Stimulated activated naive CD8-positive, alpha-beta T cell treated with anti-CD3 and anti-CD28 coated beads, Interleukin-15, amount 100 ng/mL, for 72 hours (primary cell): ENCODE data around the gene RNF144B.

Source experiments
- ATAC-seq: fragments of 150-1000 bp; cut with Tn5 transposase; 2 replicates; pipeline ENCODE4 v1.10.0; 2021; ENCODE audit warnings: mild to moderate bottlenecking, moderate library complexity
- DNase-seq, 2 donors: peaks; one replicate each; pipeline ENCODE4 v3.0.0; 2021 to 2022
- H3K27ac Mint-ChIP-seq, 2 donors: one replicate each; pipeline ENCODE4 v1.8.0; 2022; ENCODE audit warnings: mild to moderate bottlenecking in 2 of 2, mixed read lengths in 2 of 2, moderate library complexity in 2 of 2
- H3K27me3 Mint-ChIP-seq: one replicate; pipeline ENCODE4 v1.8.0; 2022; ENCODE audit warnings: mixed read lengths
- H3K4me1 Mint-ChIP-seq: one replicate; pipeline ENCODE4 v1.8.0; 2022; ENCODE audit warnings: mild to moderate bottlenecking, mixed read lengths
- H3K4me3 Mint-ChIP-seq, 2 donors: one replicate each; pipeline ENCODE4 v1.8.0; 2022; ENCODE audit warnings: mild to moderate bottlenecking in 2 of 2, mixed read lengths in 2 of 2, moderate library complexity in 1 of 2
- H3K9me3 Mint-ChIP-seq, 2 donors: one replicate each; pipeline ENCODE4 v1.8.0; 2022; ENCODE audit warnings: mixed read lengths in 2 of 2

The RNF144B gene

DNA sequence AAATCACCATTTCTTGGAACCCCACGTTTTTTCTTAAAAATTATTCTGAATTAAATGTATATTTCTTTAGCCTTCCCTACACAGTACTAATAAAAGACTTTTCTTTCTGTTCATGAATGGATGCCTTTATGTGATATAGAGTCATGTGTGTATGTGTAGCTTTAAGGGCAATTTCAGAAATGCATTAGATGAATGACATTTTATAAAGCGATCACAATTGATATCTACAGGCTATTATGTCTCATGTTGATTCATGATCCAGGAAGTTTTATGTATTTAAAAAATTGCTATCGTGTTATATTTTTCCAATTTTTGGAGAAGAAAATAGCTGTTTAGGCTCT is 81.3 kb downstream of the RNF144B start:
- DNase-seq: no peak
- no peaks in the 10 kb centered on the region for H3K27me3 Mint-ChIP-seq
- H3K9me3 Mint-ChIP-seq: peaks cover 0 to 3% of the 10 kb centered on the region in 2 donors
- no peak overlapping the region for H3K27ac Mint-ChIP-seq
- H3K4me3 Mint-ChIP-seq: no peak overlapping the region
- no peak for ATAC-seq
- H3K4me1 Mint-ChIP-seq: peaks cover 1% of the 10 kb centered on the region

DNA sequence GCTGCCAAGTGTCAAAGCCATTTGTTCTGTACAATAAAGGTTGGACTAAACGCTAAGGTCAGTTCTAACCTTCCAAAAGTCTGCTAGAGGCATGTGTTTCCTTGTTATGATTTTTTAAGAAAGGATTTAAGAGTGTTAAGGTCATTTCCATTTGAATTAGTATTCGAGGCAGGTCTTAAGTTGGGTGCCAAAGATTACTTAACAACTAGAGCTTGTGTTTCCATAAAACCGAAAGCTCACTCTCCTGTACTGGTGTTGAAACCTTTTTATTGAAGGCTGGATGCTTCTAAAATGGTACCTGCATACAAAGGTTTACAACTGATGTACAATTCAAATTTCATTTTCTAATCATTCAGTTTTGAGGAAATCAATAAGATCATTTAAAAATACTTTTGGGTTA is 82.4 kb downstream of the RNF144B start:
- no peaks in the 10 kb centered on the region for H3K9me3 Mint-ChIP-seq
- no peaks in the 10 kb centered on the region for H3K4me1 Mint-ChIP-seq
- H3K27ac Mint-ChIP-seq: no peak overlapping the region
- no peak for ATAC-seq
- H3K4me3 Mint-ChIP-seq: no peak overlapping the region
- no peaks in the 10 kb centered on the region for H3K27me3 Mint-ChIP-seq
- DNase-seq: no peak

GRCh38 chr6:18471232-18471964 is 84.2 kb downstream of the RNF144B start:
- no peak overlapping the region for H3K27ac Mint-ChIP-seq

GRCh38 chr6:18472941-18473340 is 85.8 kb downstream of the RNF144B start:
- Mint-ChIP-seq H3K4me1 (peaks cover 11% of the 10 kb centered on the region), H3K4me3 (no peak overlapping the region), H3K27ac (no peak overlapping the region), H3K9me3 (no peaks in the 10 kb centered on the region), H3K27me3 (peaks cover 7% of the 10 kb centered on the region)
- DNase-seq: no peak
- no peak for ATAC-seq

More at GRCh38 chr6:18471232-18471964, 84.2 kb downstream of the RNF144B start:
- DNase-seq (no peak), ATAC-seq (no peak)
- Mint-ChIP-seq H3K9me3 (no peaks in the 10 kb centered on the region), H3K27me3 (peaks cover 4% of the 10 kb centered on the region), H3K4me3 (no peak overlapping the region), H3K4me1 (no peaks in the 10 kb centered on the region)

DNA sequence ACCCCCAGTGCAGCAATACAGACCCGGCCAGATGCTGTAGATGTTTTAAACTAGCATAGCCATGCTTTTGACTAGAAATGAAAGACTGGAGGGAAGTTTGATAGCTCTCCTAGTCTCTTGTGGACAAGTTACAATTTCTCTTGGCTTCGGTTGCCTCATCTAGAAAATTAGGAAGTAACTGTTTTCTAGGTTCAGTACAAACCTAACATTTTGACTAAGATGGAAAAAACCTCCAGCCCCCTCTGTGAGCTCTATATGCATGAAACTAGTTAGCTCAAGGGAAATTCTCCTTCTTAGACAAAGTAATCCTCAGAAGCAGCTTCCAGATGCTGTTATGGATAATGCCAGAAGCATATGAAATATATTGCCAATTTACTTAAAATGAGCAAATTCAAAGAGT is 86.6 kb downstream of the RNF144B start:
- ATAC-seq (no peak), DNase-seq (no peak)
- H3K9me3 Mint-ChIP-seq: no peaks in the 10 kb centered on the region
- H3K27me3 Mint-ChIP-seq: peaks cover 7% of the 10 kb centered on the region
- H3K4me1 Mint-ChIP-seq: peaks cover 13% of the 10 kb centered on the region
- no peak overlapping the region for H3K27ac Mint-ChIP-seq
- H3K4me3 Mint-ChIP-seq: no peak overlapping the region

DNA sequence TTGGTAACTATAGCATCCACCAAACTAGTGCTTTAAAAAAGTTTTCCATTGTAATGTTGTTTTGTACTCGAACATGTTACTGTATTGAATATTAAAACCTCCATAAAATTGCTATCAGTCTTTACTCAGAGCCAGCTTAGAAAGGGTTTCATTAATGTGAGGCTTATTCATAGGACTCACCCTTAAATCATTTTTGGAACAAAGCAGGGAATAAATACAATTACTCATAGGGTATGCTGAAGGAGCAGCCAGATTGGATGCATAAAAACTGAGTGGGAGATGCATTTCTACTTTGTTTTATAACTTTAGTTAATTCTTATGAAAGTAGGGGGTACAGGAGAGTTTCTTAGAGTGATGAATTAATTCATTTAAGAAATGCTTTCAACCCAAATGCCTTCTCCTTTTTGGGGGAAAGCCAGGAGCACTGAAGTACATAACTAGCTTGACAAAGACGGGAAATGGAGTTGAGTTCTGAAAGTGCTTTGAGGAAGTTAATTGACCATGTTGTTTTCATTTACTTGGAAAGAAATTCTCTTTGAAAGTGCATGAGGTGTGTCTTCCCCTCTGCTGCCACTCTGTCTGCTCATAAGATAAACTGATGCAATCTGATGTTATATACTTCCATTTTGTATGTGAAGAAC is 90.3 kb downstream of the RNF144B start:
- DNase-seq: no peak
- Mint-ChIP-seq H3K4me3 (no peak overlapping the region), H3K9me3 (peaks cover 0 to 5% of the 10 kb centered on the region in 2 donors), H3K27ac (peak overlapping the region; percentile 56 to 92), H3K27me3 (peaks cover 16% of the 10 kb centered on the region), H3K4me1 (peaks cover 13% of the 10 kb centered on the region)
- ATAC-seq: peak; percentile 60

- Mint-ChIP-seq H3K4me1 (peaks cover 13% of the 10 kb centered on the region), H3K9me3 (peaks cover 0 to 5% of the 10 kb centered on the region in 2 donors), H3K27me3 (peaks cover 28% of the 10 kb centered on the region), H3K27ac (no peak overlapping the region), H3K4me3 (no peak overlapping the region)
- no peak for DNase-seq
- no peak for ATAC-seq
Observed at GRCh38 chr6:18478610-18479009, 91.5 kb downstream of the RNF144B start.

DNA sequence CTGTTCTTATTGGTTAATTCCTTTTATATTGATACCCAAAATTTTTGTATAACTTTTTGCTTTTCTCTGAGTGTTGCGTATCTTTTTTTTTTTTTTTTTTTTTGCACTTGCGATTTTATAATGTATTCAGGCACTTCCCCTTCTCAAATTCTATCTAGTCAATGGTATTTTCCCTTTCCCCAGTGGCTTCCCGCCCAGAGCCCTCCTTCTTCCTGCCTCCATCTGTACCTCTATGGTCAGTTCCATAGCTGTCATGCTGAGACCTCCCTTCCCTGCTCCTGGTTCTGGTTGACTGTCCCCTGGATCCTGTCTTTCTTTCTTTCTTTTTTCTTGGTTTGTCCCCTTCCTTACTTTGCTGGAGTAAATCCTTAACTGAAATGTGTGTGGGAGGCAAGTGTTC is 94.7 kb downstream of the RNF144B start:
- DNase-seq: no peak
- H3K4me3 Mint-ChIP-seq: no peak overlapping the region
- ATAC-seq: no peak
- H3K27ac Mint-ChIP-seq: no peak overlapping the region
- peaks cover 21% of the 10 kb centered on the region for H3K27me3 Mint-ChIP-seq
- peaks cover 33% of the 10 kb centered on the region for H3K4me1 Mint-ChIP-seq
- H3K9me3 Mint-ChIP-seq: peaks cover 0 to 5% of the 10 kb centered on the region in 2 donors

DNA sequence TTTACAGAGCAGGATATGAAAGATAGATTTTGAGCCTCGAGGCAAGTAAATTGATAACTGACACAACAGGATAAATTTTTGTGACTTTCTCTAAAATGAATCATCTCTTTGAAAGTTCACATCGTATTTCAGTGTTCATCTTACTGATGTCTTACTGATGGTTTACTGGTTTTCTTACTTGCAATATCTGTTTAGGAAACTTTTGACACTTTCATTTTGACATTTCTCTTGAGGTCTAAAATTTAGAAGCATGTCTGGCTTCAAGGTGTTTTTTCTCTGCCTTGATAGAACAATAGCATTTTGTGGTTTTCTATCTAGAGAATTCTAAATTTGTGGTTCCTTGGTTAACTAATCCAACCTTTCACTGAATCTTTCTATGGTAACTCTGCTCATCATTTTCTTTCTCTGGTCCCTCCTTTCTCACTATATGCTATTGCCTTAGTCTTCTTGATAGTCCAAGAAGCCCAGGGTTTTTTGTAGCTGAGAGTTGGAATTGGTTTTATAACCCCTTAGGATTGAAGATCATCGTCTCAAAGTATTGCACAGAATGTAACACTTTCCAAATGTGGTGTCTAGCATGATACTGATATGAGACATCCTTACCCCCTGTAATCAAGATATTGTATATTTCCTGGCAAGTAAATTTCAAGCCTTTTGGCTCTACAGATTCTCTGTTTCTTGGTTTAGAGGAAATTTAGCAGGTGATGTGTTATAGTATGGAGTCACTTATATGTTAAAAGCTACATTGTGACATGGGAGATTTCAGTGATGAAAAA is 98.7 kb downstream of the RNF144B start:
- peaks cover 32% of the 10 kb centered on the region for H3K27me3 Mint-ChIP-seq
- H3K9me3 Mint-ChIP-seq: no peaks in the 10 kb centered on the region
- ATAC-seq: peak; percentile 90
- no peak for DNase-seq
- no peak overlapping the region for H3K4me3 Mint-ChIP-seq
- H3K27ac Mint-ChIP-seq: no peak overlapping the region
- H3K4me1 Mint-ChIP-seq: peaks cover 33% of the 10 kb centered on the region

DNA sequence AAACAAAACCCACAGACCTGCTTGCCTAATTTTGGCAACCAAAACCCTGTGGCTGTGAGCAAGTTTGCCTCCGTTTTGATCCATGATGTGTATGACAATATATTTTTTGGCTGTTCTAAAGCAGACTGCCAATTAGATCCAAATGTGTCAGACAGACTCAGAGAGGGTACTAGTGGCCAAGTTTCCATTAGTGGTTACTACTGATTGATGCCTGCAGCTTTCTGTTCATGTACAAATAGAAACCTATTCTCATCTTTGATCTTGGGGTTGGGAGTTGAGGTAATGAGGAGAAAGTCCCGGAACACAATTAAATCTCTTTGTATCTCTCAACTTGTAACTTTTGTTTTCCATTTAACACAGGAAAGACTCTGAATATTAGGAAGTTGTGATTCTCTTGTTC is 100.9 kb downstream of the RNF144B start:
- Mint-ChIP-seq H3K27me3 (peaks cover 17% of the 10 kb centered on the region), H3K4me3 (no peak overlapping the region), H3K9me3 (no peaks in the 10 kb centered on the region), H3K4me1 (peaks cover 38% of the 10 kb centered on the region), H3K27ac (peak overlapping the region in 1 of 2 donors; percentile 56)
- ATAC-seq (no peak), DNase-seq (no peak)

- Mint-ChIP-seq H3K27ac (no peak overlapping the region), H3K4me1 (peaks cover 38% of the 10 kb centered on the region), H3K9me3 (no peaks in the 10 kb centered on the region), H3K27me3 (peaks cover 11% of the 10 kb centered on the region), H3K4me3 (no peak overlapping the region)
- no peak for ATAC-seq
- DNase-seq: no peak
Observed at GRCh38 chr6:18488526-18489270, 101.5 kb downstream of the RNF144B start.

- DNase-seq (no peak), ATAC-seq (no peak)
- peaks cover 11% of the 10 kb centered on the region for H3K27me3 Mint-ChIP-seq
- no peaks in the 10 kb centered on the region for H3K9me3 Mint-ChIP-seq
- no peak overlapping the region for H3K4me3 Mint-ChIP-seq
- peaks cover 38% of the 10 kb centered on the region for H3K4me1 Mint-ChIP-seq
- H3K27ac Mint-ChIP-seq: no peak overlapping the region
Observed at GRCh38 chr6:18489335-18489734, 102.2 kb downstream of the RNF144B start.

- Mint-ChIP-seq H3K27ac (no peak overlapping the region), H3K9me3 (no peaks in the 10 kb centered on the region), H3K4me3 (no peak overlapping the region), H3K4me1 (peaks cover 19% of the 10 kb centered on the region), H3K27me3 (peaks cover 11% of the 10 kb centered on the region)
- ATAC-seq: no peak
- no peak for DNase-seq
Observed at GRCh38 chr6:18491308-18492045, 104.3 kb downstream of the RNF144B start.

- Mint-ChIP-seq H3K4me1 (peaks cover 16% of the 10 kb centered on the region), H3K27ac (no peak overlapping the region), H3K9me3 (no peaks in the 10 kb centered on the region), H3K4me3 (no peak overlapping the region), H3K27me3 (peaks cover 20% of the 10 kb centered on the region)
- no peak for DNase-seq
- ATAC-seq: no peak
Observed at GRCh38 chr6:18492972-18493371, 105.8 kb downstream of the RNF144B start.

DNA sequence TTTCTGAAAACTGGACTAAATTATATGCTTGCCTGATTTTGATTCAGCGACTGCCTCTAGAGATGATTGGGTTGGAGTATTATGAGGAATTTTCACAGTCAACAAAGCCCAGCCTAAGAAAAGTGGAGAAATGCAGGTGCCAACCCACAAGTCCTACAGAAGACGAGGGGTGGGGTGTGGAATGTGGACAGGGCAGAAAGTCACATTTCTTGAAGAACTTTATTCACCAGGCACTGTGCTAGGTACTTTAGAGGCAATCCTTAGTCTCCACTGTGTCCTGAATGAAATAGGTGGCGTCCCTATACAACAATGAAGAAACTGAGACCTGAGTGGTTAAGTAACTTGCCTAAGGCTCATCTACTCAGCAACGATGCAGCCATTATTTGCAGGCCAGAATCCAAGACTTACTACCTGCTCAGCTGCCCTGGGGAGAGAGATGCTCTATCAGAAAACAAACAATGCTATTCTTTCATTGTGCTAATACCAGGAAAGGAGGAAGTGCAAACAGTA is 106.3 kb downstream of the RNF144B start:
- Mint-ChIP-seq H3K27ac (no peak overlapping the region), H3K4me3 (no peak overlapping the region), H3K27me3 (peaks cover 20% of the 10 kb centered on the region), H3K9me3 (no peaks in the 10 kb centered on the region), H3K4me1 (peaks cover 12% of the 10 kb centered on the region)
- ATAC-seq (no peak), DNase-seq (no peak)
